Endothelial cell of umbilical vein (primary cell): ENCODE results near the gene CORO7. TPM values are rescaled to one million over a fixed set of nuclear protein-coding genes. Genes with fewer than 3 reads are reported as not detected.

Experiments
- BruUV-seq: library from RNA; stranded (reverse); fragments of 400-500 nt; replicated peaks from 2 replicates; lab custom pipeline; 2021; lab: Mats Ljungman, UMichigan
- CTCF ChIA-PET: fragments of 300-600, 350-600 bp; sonication (Branson Sonifier 250); formaldehyde crosslinking; loops from one replicate; lab custom pipeline; 2021; ENCODE audit warnings: antibody characterized with exemption, inconsistent platforms; lab: Charles Lee
- POLR2A ChIA-PET: fragments of 300-600, 350-600 bp; sonication (Branson Sonifier 250); formaldehyde crosslinking; loops from one replicate; lab custom pipeline; 2021; ENCODE audit warnings: antibody characterized with exemption, inconsistent platforms; lab: Charles Lee
- DNase-seq: peaks from one replicate; pipeline ENCODE4 v3.0.0-alpha.2; 2011; ENCODE audit warnings: low read depth, low spot score
- FAIRE-seq: peaks from 2 replicates; lab custom pipeline; 2011; peaks lifted over from hg19 to GRCh38; lab: Jason Lieb, UNC
- H2AFZ ChIP-seq: 2 replicates; pipeline ENCODE4 v1.6.0; 2012; ENCODE audit warnings: low read depth, low read length, control low read depth, inconsistent platforms
- H3K27ac ChIP-seq: 2 replicates; pipeline ENCODE4 v1.5.1; 2011; ENCODE audit warnings: low read depth, mild to moderate bottlenecking, control low read depth, low read length, moderate library complexity; ENCODE audit not compliant: insufficient read depth
- H3K27me3 ChIP-seq, 2 experiments: 2 replicates each; pipeline versions ENCODE4 v1.6.0 to v1.6.1; 2011; ENCODE audit warnings: low read length in 2 of 2, mixed read lengths in 1 of 2; ENCODE audit not compliant: control insufficient read depth in 2 of 2, insufficient read depth in 2 of 2
- H3K36me3 ChIP-seq, 2 experiments: 2 replicates in 1 of 2; 3 replicates in 1 of 2; pipeline ENCODE4 v1.5.1; 2011; ENCODE audit warnings: low read length in 2 of 2, mild to moderate bottlenecking in 1 of 2, moderate library complexity in 1 of 2; ENCODE audit not compliant: control insufficient read depth in 2 of 2, insufficient read depth in 2 of 2; ENCODE audit errors: extremely low read depth in 1 of 2
- H3K4me1 ChIP-seq: 3 replicates; pipeline ENCODE4 v1.5.1; 2011; ENCODE audit warnings: mild to moderate bottlenecking, low read length; ENCODE audit not compliant: control insufficient read depth, insufficient read depth; ENCODE audit errors: extremely low read depth
- H3K4me2 ChIP-seq: 2 replicates; pipeline ENCODE4 v1.6.1; 2011; ENCODE audit warnings: low read length, control low read depth, mixed read lengths; ENCODE audit not compliant: insufficient read depth
- H3K4me3 ChIP-seq, 3 experiments: fragments of 200-600 bp in 1 of 3; sonication (generic), shearing (Covaris generic) in 1 of 3; replicated peaks in 1 of 3; 2 replicates each; pipeline ENCODE4 v1.5.1; 2011 to 2016; ENCODE audit warnings: control low read depth in 3 of 3, low read length in 3 of 3, mild to moderate bottlenecking in 2 of 3, inconsistent platforms in 1 of 3, low read depth in 1 of 3, moderate library complexity in 1 of 3; ENCODE audit not compliant: insufficient read depth in 1 of 3
- H3K79me2 ChIP-seq: 2 replicates; pipeline ENCODE4 v1.6.0; 2012; ENCODE audit warnings: low read length, inconsistent platforms; ENCODE audit not compliant: control insufficient read depth, insufficient read depth
- H3K9ac ChIP-seq: replicated peaks from 2 replicates; pipeline ENCODE3; 2011; ENCODE audit warnings: low read length, control low read depth; ENCODE audit not compliant: insufficient read depth; ENCODE audit errors: extremely low read depth
- H3K9me1 ChIP-seq: replicated peaks from 3 replicates; pipeline ENCODE4 v1.6.0; 2011; ENCODE audit warnings: mild to moderate bottlenecking, low read length; ENCODE audit not compliant: control insufficient read depth, insufficient read depth; ENCODE audit errors: extremely low read depth
- H3K9me3 ChIP-seq: replicated peaks from 2 replicates; pipeline ENCODE4 v1.5.1; 2012; ENCODE audit warnings: low read length, inconsistent platforms; ENCODE audit not compliant: control insufficient read depth, insufficient read depth
- H4K20me1 ChIP-seq: replicated peaks from 2 replicates; pipeline ENCODE3; 2011; ENCODE audit warnings: mild to moderate bottlenecking, low read length; ENCODE audit not compliant: control insufficient read depth, insufficient read depth; ENCODE audit errors: extremely low read depth
- CTCF ChIP-seq, 2 donors: IDR thresholded peaks; 1 replicate in 1 of 2; 2 replicates in 1 of 2; pipeline ENCODE4 v1.5.1; 2011; ENCODE audit warnings: low read length in 2 of 2, mild to moderate bottlenecking in 2 of 2, moderate library complexity in 2 of 2, control low read depth in 1 of 2, inconsistent platforms in 1 of 2, low read depth in 1 of 2; ENCODE audit not compliant: insufficient read depth in 1 of 2; ENCODE audit errors: extremely low read depth in 1 of 2
- EZH2 ChIP-seq: IDR thresholded peaks from 2 replicates; pipeline ENCODE4 v1.6.1; 2012; ENCODE audit warnings: borderline replicate concordance, low read depth, mild to moderate bottlenecking, moderate library complexity, low read length, inconsistent platforms; ENCODE audit not compliant: severe bottlenecking
- FOS ChIP-seq: IDR thresholded peaks from 2 replicates; pipeline ENCODE4 v1.6.1; 2011; ENCODE audit warnings: mild to moderate bottlenecking, low read length, moderate library complexity, borderline replicate concordance; ENCODE audit not compliant: insufficient read depth
- GATA2 ChIP-seq: IDR thresholded peaks from 2 replicates; pipeline ENCODE4 v1.7.0; 2011; ENCODE audit warnings: low read depth, mild to moderate bottlenecking, moderate library complexity, mixed read lengths, low read length; ENCODE audit not compliant: insufficient read length, insufficient read depth
- JUN ChIP-seq: IDR thresholded peaks from 2 replicates; pipeline ENCODE4 v1.6.1; 2011; ENCODE audit warnings: borderline replicate concordance, low read depth; ENCODE audit not compliant: insufficient read length, insufficient read depth
- MAX ChIP-seq: IDR thresholded peaks from 2 replicates; pipeline ENCODE4 v1.6.1; 2011; ENCODE audit not compliant: insufficient read depth, insufficient read length
- MYC ChIP-seq: IDR thresholded peaks from one replicate; pipeline ENCODE4 v1.6.1; 2011; ENCODE audit warnings: mild to moderate bottlenecking, low read depth, low read length
- POLR2A ChIP-seq: IDR thresholded peaks from 2 replicates; pipeline ENCODE4 v1.6.1; 2012; ENCODE audit warnings: low read depth, mild to moderate bottlenecking, control low read depth, low read length
- POLR2AphosphoS5 ChIP-seq: IDR thresholded peaks from 2 replicates; pipeline ENCODE4 v1.6.1; 2012; ENCODE audit warnings: low read depth, mild to moderate bottlenecking, control low read depth, low read length, moderate library complexity; ENCODE audit not compliant: insufficient read depth
- dilution Hi-C: fragments of 300-500 bp; cut with MboI; formaldehyde crosslinking; loops from one replicate; pipeline ENCODE4 v1.15.0; 2019; ENCODE audit warnings: low sequenced_read_pairs; ENCODE audit not compliant: extremely low pct_ligation_motif_present
- intact Hi-C: fragments of 100-400 bp; cut with micrococcal nuclease; formaldehyde crosslinking; loops from one replicate; pipeline ENCODE4 v1.10.0; 2022
- polyA plus RNA-seq, 4 experiments: library from polyadenylated mRNA; depleted of rRNA in 3 of 4; stranded (reverse) in 3 of 4; unstranded in 1 of 4; fragments of >200 nt; gene quantifications; 2 replicates each; pipeline versions ENCODE4 v1.2.1 to v1.2.3, GENCODE V29; 2011 to 2012; ENCODE audit warnings: missing spikeins in 1 of 4
- total RNA-seq: library from RNA; stranded (reverse); gene quantifications from 2 replicates; pipeline ENCODE4 v1.2.3, GENCODE V29; 2021

Gene CORO7
- total and polyA plus RNA-seq, 2 donors (not counting 3 experiments of a cell fraction or from before 2014, with no cell fraction given) = 42.5 to 72.3 TPM

GRCh38 chr16:4401510-4401909, 14.9 kb downstream of the CORO7 start:
- Histone ChIP-seq H3K4me3 (no peak overlapping the region), H3K9ac (no peak overlapping the region), H3K79me2 (no peaks in the 10 kb centered on the region), H3K4me2 (no peak overlapping the region), H3K27me3 (no peaks in the 10 kb centered on the region), H3K9me1 (no peaks in the 10 kb centered on the region), H3K27ac (no peak overlapping the region), H3K36me3 (peaks cover 0 to 21% of the 10 kb centered on the region in 2 experiments), H2AFZ (no peak overlapping the region), H3K4me1 (no peaks in the 10 kb centered on the region), H4K20me1 (no peaks in the 10 kb centered on the region), H3K9me3 (no peaks in the 10 kb centered on the region)
- ChIA-PET POLR2A (no interaction called here), CTCF (interaction anchor here (0.6 to 5.4 kb wide), 17 partner anchors 10 to 850 kb away, joined by 3 to 102 read pairs (median 24); partner anchors contain the start of genes CORO7, GLIS2, PAM16 and TFAP4)
- TF ChIP-seq POLR2A = no peak
- no peak for TF ChIP-seq GATA2
- no peak for TF ChIP-seq MYC
- TF ChIP-seq JUN = no peak
- no peak for FAIRE-seq
- dilution Hi-C loops = no loop called here
- DNase-seq = no peak
- intact Hi-C loops = loop anchor here (5.0 kb wide), 1 partner anchor 129 kb away; the partner anchor contains the start of gene TFAP4
- no TSS peak for BruUV-seq

- H3K9me1 ChIP-seq = no peaks in the 10 kb centered on the region
- H2AFZ ChIP-seq = no peak overlapping the region
- no peak overlapping the region for H3K27ac ChIP-seq
- no peak overlapping the region for H3K4me3 ChIP-seq
- POLR2A ChIA-PET = no interaction called here
- H3K79me2 ChIP-seq = no peaks in the 10 kb centered on the region
- CTCF ChIA-PET = interaction anchor here (0.6 to 5.4 kb wide), 8 partner anchors 16 to 849 kb away, joined by 3 to 79 read pairs (median 10); partner anchors contain the start of genes CORO7, GLIS2 and TFAP4
- H3K9ac ChIP-seq = no peak overlapping the region
- no peaks in the 10 kb centered on the region for H3K27me3 ChIP-seq
- H4K20me1 ChIP-seq = no peaks in the 10 kb centered on the region
- H3K4me2 ChIP-seq = no peak overlapping the region
- no peak for DNase-seq
- dilution Hi-C loops = no loop called here
- H3K4me1 ChIP-seq = no peaks in the 10 kb centered on the region
- H3K9me3 ChIP-seq = no peaks in the 10 kb centered on the region
- FAIRE-seq = no peak
- BruUV-seq = no TSS peak
- intact Hi-C loops = loop anchor here (5.0 kb wide), 1 partner anchor 129 kb away; the partner anchor contains the start of gene TFAP4
- TF ChIP-seq JUN (no peak), CTCF (IDR thresholded peaks at IDR 0.05; ENCODE audit: extremely low read depth in 1 of 2, insufficient read depth in 1 of 2, low read depth in 1 of 2, low read length in 2 of 2) (no peak), FOS (no peak), GATA2 (no peak), MYC (no peak), POLR2AphosphoS5 (no peak), MAX (no peak), POLR2A (no peak), EZH2 (no peak)
- peaks cover 0 to 21% of the 10 kb centered on the region in 2 experiments for H3K36me3 ChIP-seq
Measured at GRCh38 chr16:4401094-4401501, 15.3 kb downstream of the CORO7 start.
